GM18517 (cell line): ENCODE measurements around the gene TMEM91.

Experiments
- ATAC-seq: cut with Tn5 transposase; IDR thresholded peaks from one replicate; pipeline ENCODE4 v1.9.1; 2021; ENCODE audit warnings: mild to moderate bottlenecking, moderate library complexity; ENCODE audit not compliant: unreplicated experiment

Gene TMEM91

GRCh38 chr19:41409288-41409687, 33.0 kb downstream of the TMEM91 start:
- ATAC-seq: no peak

GRCh38 chr19:41410336-41411054, 34.2 kb downstream of the TMEM91 start:
- no peak for ATAC-seq

GRCh38 chr19:41411100-41411967, 35.0 kb downstream of the TMEM91 start:
- no peak for ATAC-seq

- ATAC-seq: no peak
Observed at GRCh38 chr19:41411968-41412265, 35.6 kb downstream of the TMEM91 start.

- ATAC-seq: no peak
Observed at GRCh38 chr19:41412953-41413352, 36.6 kb downstream of the TMEM91 start.

GRCh38 chr19:41413947-41414346, 37.6 kb downstream of the TMEM91 start:
- no peak for ATAC-seq

GRCh38 chr19:41414461-41414860, 38.1 kb downstream of the TMEM91 start:
- no peak for ATAC-seq

- no peak for ATAC-seq
Observed at GRCh38 chr19:41415154-41415571, 38.8 kb downstream of the TMEM91 start.

GRCh38 chr19:41416194-41416674, 39.9 kb downstream of the TMEM91 start:
- ATAC-seq: no peak

- no peak for ATAC-seq
Observed at GRCh38 chr19:41420101-41420880, 44.0 kb downstream of the TMEM91 start.

- ATAC-seq: no peak
Observed at GRCh38 chr19:41421314-41421713, 45.0 kb downstream of the TMEM91 start.

- no peak for ATAC-seq
Observed at GRCh38 chr19:41421973-41422372, 45.6 kb downstream of the TMEM91 start.

- ATAC-seq: no peak
Observed at GRCh38 chr19:41422456-41422855, 46.1 kb downstream of the TMEM91 start.

GRCh38 chr19:41422955-41423354, 46.6 kb downstream of the TMEM91 start:
- ATAC-seq: no peak

- ATAC-seq: no peak
Observed at GRCh38 chr19:41424335-41425173, 48.2 kb downstream of the TMEM91 start.

GRCh38 chr19:41425174-41426115, 49.1 kb downstream of the TMEM91 start:
- ATAC-seq: no peak

- ATAC-seq: no peak
Observed at GRCh38 chr19:41426116-41426841, 49.9 kb downstream of the TMEM91 start.

- no peak for ATAC-seq
Observed at GRCh38 chr19:41426952-41427646, 50.8 kb downstream of the TMEM91 start, which contains the start of gene B3GNT8. TSS of gene B3GNT8 (minus strand) at chr19:41427374. CDS start at chr19:41426778, 596 bp downstream.
